Transverse colon (tissue), 4 donors: ENCODE results near the gene TRUB2.

Experiments used
- CTCF ChIP-seq, 5 experiments: fragments of 200-600 bp in 3 of 5; fragments of 450-650 bp in 2 of 5; sonication (generic) in 3 of 5; IDR thresholded peaks; 1 replicate in 2 of 5; 2 replicates in 3 of 5; pipeline ENCODE4 v1.5.1; 2016 to 2017; ENCODE audit warnings: antibody characterized with exemption in 5 of 5, inconsistent platforms in 3 of 5, mild to moderate bottlenecking in 2 of 5, moderate library complexity in 1 of 5
- POLR2AphosphoS5 ChIP-seq, 3 donors: sonication (generic); formaldehyde crosslinking; IDR thresholded peaks; one replicate each; pipeline ENCODE4 v1.6.1; 2016; ENCODE audit warnings: antibody characterized with exemption in 3 of 3

DNA sequence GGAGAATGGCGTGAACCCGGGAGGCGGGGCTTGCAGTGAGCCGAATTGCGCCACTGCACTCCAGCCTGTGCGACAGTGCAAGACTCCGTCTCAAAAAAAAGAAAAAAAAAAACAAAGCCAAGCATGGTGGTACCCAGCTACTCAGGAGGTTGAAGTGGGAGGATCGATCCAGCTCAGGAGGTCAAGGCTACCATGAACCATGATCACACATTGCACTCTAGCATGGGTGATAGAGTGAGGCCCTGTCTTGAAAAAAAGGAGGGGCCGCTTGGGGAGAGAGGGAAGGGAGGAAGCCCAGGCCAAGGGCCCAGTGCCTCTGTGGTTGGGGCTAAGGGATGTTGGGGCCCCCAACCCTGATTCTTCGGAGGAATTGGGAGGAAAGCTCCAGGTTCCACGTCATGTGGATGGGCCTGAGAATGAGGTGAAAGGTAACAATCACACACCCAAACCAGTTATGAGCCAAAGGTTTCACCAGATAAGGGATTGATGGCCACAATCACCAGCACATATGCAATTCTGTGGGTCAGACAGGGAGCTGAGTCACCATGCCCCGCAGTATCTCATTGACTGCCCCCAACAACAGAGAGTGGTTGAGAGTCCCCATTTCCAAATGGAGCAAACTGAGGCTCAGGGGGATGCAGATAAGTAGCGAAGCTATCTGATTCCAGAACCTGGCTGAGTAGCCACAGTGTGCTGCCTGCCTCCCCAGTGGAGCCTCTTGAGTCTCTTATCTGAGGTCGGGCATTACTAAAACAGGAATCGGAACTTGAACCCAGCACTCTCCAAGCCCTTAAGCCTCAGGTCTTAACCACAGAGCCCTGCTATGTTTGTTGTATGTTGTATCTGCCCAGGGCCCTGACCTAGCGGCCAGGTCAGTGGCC, 25.7 kb downstream of the TRUB2 start:
- TF ChIP-seq CTCF (IDR thresholded peaks at IDR 0.05) (no peak), POLR2AphosphoS5 (IDR thresholded peaks at IDR 0.05) (peak in 2 of 3 donors; percentile 40 to 75)
